Kidney (tissue), 14 donors: ENCODE results near the gene TEP1. TPM values are rescaled to one million over a fixed set of nuclear protein-coding genes. Genes with fewer than 3 reads are reported as not detected.
"Not testable (repeated sequence)": the region's sequence is repeated elsewhere in the genome, so short reads cannot be mapped to it uniquely, and the experiment has no call there.

Source experiments
- DNase-seq, 5 donors: peaks; one replicate each; pipeline ENCODE4 v3.0.0-alpha.2; 2013 to 2020
- FAIRE-seq: peaks from 2 replicates; lab custom pipeline; 2012; peaks lifted over from hg19 to GRCh38; lab: Jason Lieb, UNC
- H3K27ac ChIP-seq, 2 donors: one replicate each; pipeline ENCODE4 v1.7.0; 2013; ENCODE audit warnings: low read depth in 2 of 2, low read length in 2 of 2, inconsistent platforms in 1 of 2
- H3K27me3 ChIP-seq: one replicate; pipeline ENCODE4 v1.7.1; 2013; ENCODE audit warnings: low read length, inconsistent platforms; ENCODE audit not compliant: control insufficient read depth, insufficient read depth
- H3K36me3 ChIP-seq, 3 donors: one replicate each; pipeline versions ENCODE4 v1.7.0 to v1.7.1; 2013; ENCODE audit warnings: low read length in 3 of 3, control low read depth in 1 of 3, inconsistent platforms in 1 of 3; ENCODE audit not compliant: insufficient read depth in 3 of 3, control insufficient read depth in 2 of 3
- H3K4me1 ChIP-seq, 3 donors: one replicate each; pipeline versions ENCODE4 v1.7.0 to v1.7.1; 2013; ENCODE audit warnings: low read length in 3 of 3, inconsistent platforms in 1 of 3, low read depth in 1 of 3; ENCODE audit not compliant: control insufficient read depth in 2 of 3, insufficient read depth in 2 of 3
- H3K4me3 ChIP-seq, 3 donors: one replicate each; pipeline versions ENCODE4 v1.7.0 to v1.8.1; 2013; ENCODE audit warnings: low read length in 3 of 3, control low read depth in 1 of 3, inconsistent platforms in 1 of 3
- H3K9ac ChIP-seq, 3 donors: one replicate each; pipeline versions ENCODE4 v1.7.0 to v1.7.1; 2013; ENCODE audit warnings: low read length in 3 of 3, control low read depth in 1 of 3, inconsistent platforms in 1 of 3
- H3K9me3 ChIP-seq, 3 donors: one replicate each; pipeline versions ENCODE4 v1.7.0 to v1.7.1; 2013; ENCODE audit warnings: low read length in 3 of 3, control low read depth in 1 of 3, inconsistent platforms in 1 of 3; ENCODE audit not compliant: control insufficient read depth in 2 of 3, insufficient read depth in 1 of 3
- CTCF ChIP-seq: IDR thresholded peaks from 3 replicates; pipeline ENCODE4 v1.5.1; 2012; ENCODE audit warnings: mild to moderate bottlenecking, moderate library complexity, borderline replicate concordance; ENCODE audit not compliant: insufficient read depth; ENCODE audit errors: extremely low read depth
- intact Hi-C: fragments of 100-400 bp; cut with DNase I; formaldehyde crosslinking; loops from one replicate; pipeline ENCODE4 v1.11.1; 2022
- polyA plus RNA-seq: library from polyadenylated mRNA; stranded (reverse); fragments of 350-450 nt; fragmentation: Illumina TruSeq; extraction: RNeasy Lipid Tissue Mini Kit (QIAGEN cat#74804); gene quantifications from one replicate; pipeline ENCODE4 v1.2.3, GENCODE V29; 2014; ENCODE audit warnings: low read depth, low replicate concordance; ENCODE audit not compliant: insufficient read depth
- total RNA-seq: library from RNA; stranded (reverse); fragmentation: NEBNext Ultra II Directional; extraction: Animal tissue kit (Norgen Biotek cat#: 25700); gene quantifications from one replicate; pipeline ENCODE4 v1.2.1, GENCODE V29; 2021
- donor health status: control.
- donor health status: control.
- donor health status: control.
- donor health status: control.
- donor health status: control.
- donor health status: DM: yes; HTN: yes; CAD: no.
- donor health status: Normal renal cell carcinoma (clear cell type).

The TEP1 gene
- total and polyA plus RNA-seq, 2 donors from 2014 or later = 11.2 to 45.2 TPM

- Histone ChIP-seq H3K27ac (no peak overlapping the region), H3K9ac (no peak overlapping the region), H3K36me3 (peaks cover 12 to 53% (median 32%) of the 10 kb centered on the region in 3 donors), H3K4me1 (no peaks in the 10 kb centered on the region), H3K27me3 (no peaks in the 10 kb centered on the region), H3K4me3 (no peak overlapping the region), H3K9me3 (no peaks in the 10 kb centered on the region)
- TF ChIP-seq CTCF = no peak
- DNase-seq (no peak), FAIRE-seq (no peak)
- intact Hi-C loops = no loop called here
Observed at GRCh38 chr14:20446889-20447288, 33.6 kb upstream of the TEP1 start.

GRCh38 chr14:20443650-20444049, 30.3 kb upstream of the TEP1 start:
- H3K36me3 ChIP-seq = peaks cover 4 to 30% (median 17%) of the 10 kb centered on the region in 3 donors
- H3K27me3 ChIP-seq, H3K27ac ChIP-seq, FAIRE-seq, H3K9ac ChIP-seq, H3K9me3 ChIP-seq, H3K4me1 ChIP-seq, DNase-seq, intact Hi-C loops, H3K4me3 ChIP-seq: not testable (repeated sequence)

GRCh38 chr14:20441461-20441860, 28.2 kb upstream of the TEP1 start:
- Histone ChIP-seq H3K27ac (no peak overlapping the region), H3K36me3 (peaks cover 0 to 8% (median 0%) of the 10 kb centered on the region in 3 donors), H3K4me3 (no peak overlapping the region), H3K9me3 (no peaks in the 10 kb centered on the region), H3K4me1 (no peaks in the 10 kb centered on the region), H3K9ac (no peak overlapping the region), H3K27me3 (no peaks in the 10 kb centered on the region)
- intact Hi-C loops = no loop called here
- DNase-seq = no peak
- FAIRE-seq = no peak
- TF ChIP-seq CTCF = no peak

GRCh38 chr14:20440882-20441281, 27.6 kb upstream of the TEP1 start:
- intact Hi-C loops = no loop called here
- no peaks in the 10 kb centered on the region for H3K9me3 ChIP-seq
- no peak for DNase-seq
- FAIRE-seq = no peak
- no peak overlapping the region for H3K27ac ChIP-seq
- H3K4me3 ChIP-seq = no peak overlapping the region
- peaks cover 0 to 5% (median 0%) of the 10 kb centered on the region in 3 donors for H3K36me3 ChIP-seq
- H3K9ac ChIP-seq = no peak overlapping the region
- no peak for TF ChIP-seq CTCF
- no peaks in the 10 kb centered on the region for H3K4me1 ChIP-seq
- no peaks in the 10 kb centered on the region for H3K27me3 ChIP-seq
